ENCODE data around the gene PAX5. TPM values are rescaled to one million over a fixed set of nuclear protein-coding genes. Genes with fewer than 3 reads are reported as not detected.

The PAX5 gene
- polyA plus RNA-seq, 1 of the 3 experiments (the other 2 are of a cell fraction) = 0.05 TPM

GRCh38 chr9:37042421-37042820, 8.4 kb upstream of the PAX5 start:
- H3K9me3 ChIP-seq = no peaks in the 10 kb centered on the region
- no peaks in the 10 kb centered on the region for H3K9me2 ChIP-seq
- no peak overlapping the region for H3K27ac ChIP-seq (ENCODE audit: low read depth in 2 of 2, low read length in 1 of 2)
- no peak overlapping the region for H2AFZ ChIP-seq (ENCODE audit: low read depth)
- H4K20me1 ChIP-seq (ENCODE audit: insufficient read depth) = no peaks in the 10 kb centered on the region; the same call in 1 of the 2 replicates
- H3K9ac ChIP-seq = no peak overlapping the region
- H3K79me2 ChIP-seq (ENCODE audit: insufficient read depth) = no peaks in the 10 kb centered on the region
- ChIA-PET POLR2A (no interaction called here), CTCF (no interaction called here)
- peaks cover 0 to 3% of the 10 kb centered on the region in 2 experiments; a peak in 1 of 4 replicates for H3K4me1 ChIP-seq (ENCODE audit: control insufficient read depth in 1 of 2, insufficient read depth in 2 of 2, low read depth in 1 of 2, low read length in 1 of 2)
- H3K4me2 ChIP-seq = no peak overlapping the region
- peaks cover 58% of the 10 kb centered on the region for H3K27me3 ChIP-seq (ENCODE audit: insufficient read depth)
- no peak for DNase-seq
- no peak overlapping the region for H3K4me3 ChIP-seq (ENCODE audit: low read depth in 2 of 2, low read length in 1 of 2)
- WGBS (ENCODE audit: low lambda C conversion rate) = 11% methylated on average over 3 of the region's 3 CpGs
- TF ChIP-seq JUND (IDR thresholded peaks at IDR 0.05) (no peak), FOXJ3 (CRISPR knock-in tag; IDR thresholded peaks at IDR 0.05) (no peak), NFIC (IDR thresholded peaks at IDR 0.05; ENCODE audit: borderline replicate concordance) (no peak), RXRA (IDR thresholded peaks at IDR 0.05; ENCODE audit: borderline replicate concordance, low read depth) (no peak), FOSL2 (IDR thresholded peaks at IDR 0.05; ENCODE audit: borderline replicate concordance, low read depth) (no peak), RAD21 (IDR thresholded peaks at IDR 0.05; ENCODE audit: low read length) (no peak), USF2 (IDR thresholded peaks at IDR 0.05; ENCODE audit: borderline replicate concordance, low read depth, low read length) (no peak), PBX3 (IDR thresholded peaks at IDR 0.05) (no peak), FOXM1 (IDR thresholded peaks at IDR 0.05; ENCODE audit: low read depth) (no peak), IRF3 (IDR thresholded peaks at IDR 0.05; ENCODE audit: low read depth, low read length) (no peak), CHD2 (IDR thresholded peaks at IDR 0.05; ENCODE audit: low read length, partially characterized antibody) (no peak), ELF1 (IDR thresholded peaks at IDR 0.05) (no peak), TEAD4 (IDR thresholded peaks at IDR 0.05; ENCODE audit: borderline replicate concordance, insufficient read depth) (no peak), RCOR1 (IDR thresholded peaks at IDR 0.05; ENCODE audit: low read length) (no peak), POLR2AphosphoS5 (IDR thresholded peaks at IDR 0.05; ENCODE audit: low read depth, low read length) (no peak), USF1 (IDR thresholded peaks at IDR 0.05; ENCODE audit: borderline replicate concordance, low read depth) (no peak), ZBTB33 (IDR thresholded peaks at IDR 0.05; ENCODE audit: borderline replicate concordance, low read depth) (no peak), SIN3A (IDR thresholded peaks at IDR 0.05; ENCODE audit: borderline replicate concordance, low read depth, low read length) (no peak)
- no peaks in the 10 kb centered on the region for H3K36me3 ChIP-seq (replicated peaks in 1 of 2; ENCODE audit: control insufficient read depth in 1 of 2, insufficient read depth in 2 of 2, low read length in 1 of 2)
- H3F3A ChIP-seq (replicated peaks; ENCODE audit: insufficient read depth) = no peaks in the 10 kb centered on the region
